SJCRH30 (cell line): Measurements from ENCODE around the gene UBLCP1. TPM values are rescaled to one million over a fixed set of nuclear protein-coding genes. Genes with fewer than 3 reads are reported as not detected.
"Not testable (repeated sequence)": the region's sequence is repeated elsewhere in the genome, so short reads cannot be mapped to it uniquely, and the experiment has no call there.

ENCODE experiments used
- DNase-seq, 2 experiments: peaks; one replicate each; pipeline ENCODE4 v3.0.0-alpha.2; 2015 to 2020
- H3K27ac ChIP-seq: fragments of 250-450 bp; sonication (Bioruptor Pico); 2 replicates; pipeline ENCODE4 v1.5.1; 2020; ENCODE audit warnings: mild to moderate bottlenecking, moderate library complexity
- H3K27me3 ChIP-seq: fragments of 250-450 bp; sonication (Bioruptor Pico); 2 replicates; pipeline ENCODE4 v1.5.1; 2020; ENCODE audit warnings: mild to moderate bottlenecking, moderate library complexity
- H3K36me3 ChIP-seq: fragments of 250-450 bp; sonication (Bioruptor Pico); 2 replicates; pipeline ENCODE4 v1.5.1; 2020; ENCODE audit warnings: mild to moderate bottlenecking, moderate library complexity
- H3K4me1 ChIP-seq: fragments of 250-450 bp; sonication (Bioruptor Pico); 2 replicates; pipeline ENCODE4 v1.5.1; 2020; ENCODE audit warnings: mild to moderate bottlenecking, moderate library complexity
- H3K4me3 ChIP-seq: fragments of 250-450 bp; sonication (Bioruptor Pico); 2 replicates; pipeline ENCODE4 v1.5.1; 2020; ENCODE audit warnings: mild to moderate bottlenecking, moderate library complexity
- H3K9me3 ChIP-seq: fragments of 250-450 bp; sonication (Bioruptor Pico); replicated peaks from 2 replicates; pipeline ENCODE4 v1.5.1; 2020; ENCODE audit warnings: mild to moderate bottlenecking, moderate library complexity
- total RNA-seq: library from RNA; depleted of rRNA; stranded (reverse); fragments of >200 nt; shearing (Covaris generic); gene quantifications from 2 replicates; pipeline ENCODE4 v1.2.3, GENCODE V29; 2014

Gene UBLCP1
- total RNA-seq, 1 experiment from 2014 or later = 28.7 TPM

DNA sequence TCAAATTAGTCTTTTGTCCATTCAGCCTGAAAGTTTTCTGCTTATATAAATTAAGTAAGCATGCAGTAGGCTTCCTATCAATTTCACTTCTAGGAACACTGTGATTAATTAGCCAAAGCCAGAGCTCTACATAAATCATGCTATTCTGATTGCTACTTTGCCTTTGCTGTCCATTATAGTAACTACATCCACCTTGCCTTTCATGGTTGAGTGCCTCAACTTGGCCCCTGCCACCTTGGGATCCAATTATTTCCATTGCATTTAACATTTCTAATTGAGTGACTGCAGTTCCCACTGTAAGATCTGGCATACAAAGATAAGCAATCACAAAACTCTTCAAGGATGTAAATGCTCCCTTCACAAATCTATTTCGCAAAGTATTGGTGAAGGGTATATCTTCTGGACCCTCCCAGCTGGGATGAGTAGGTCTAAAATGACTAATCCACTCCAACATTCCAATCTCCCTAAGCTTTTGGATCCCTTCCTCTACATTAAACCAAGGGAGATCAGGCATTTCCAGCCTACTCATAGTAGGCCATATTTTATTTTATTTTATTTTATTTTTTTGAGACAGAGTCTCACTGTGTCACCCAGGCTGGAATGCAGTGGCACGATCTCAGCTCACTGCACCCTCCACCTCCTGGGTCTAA lies 27.1 kb upstream of the UBLCP1 start:
- not testable (repeated sequence) for DNase-seq, H3K27me3 ChIP-seq, H3K9me3 ChIP-seq, H3K27ac ChIP-seq, H3K4me3 ChIP-seq, H3K36me3 ChIP-seq
- H3K4me1 ChIP-seq = peaks cover 15% of the 10 kb centered on the region

DNA sequence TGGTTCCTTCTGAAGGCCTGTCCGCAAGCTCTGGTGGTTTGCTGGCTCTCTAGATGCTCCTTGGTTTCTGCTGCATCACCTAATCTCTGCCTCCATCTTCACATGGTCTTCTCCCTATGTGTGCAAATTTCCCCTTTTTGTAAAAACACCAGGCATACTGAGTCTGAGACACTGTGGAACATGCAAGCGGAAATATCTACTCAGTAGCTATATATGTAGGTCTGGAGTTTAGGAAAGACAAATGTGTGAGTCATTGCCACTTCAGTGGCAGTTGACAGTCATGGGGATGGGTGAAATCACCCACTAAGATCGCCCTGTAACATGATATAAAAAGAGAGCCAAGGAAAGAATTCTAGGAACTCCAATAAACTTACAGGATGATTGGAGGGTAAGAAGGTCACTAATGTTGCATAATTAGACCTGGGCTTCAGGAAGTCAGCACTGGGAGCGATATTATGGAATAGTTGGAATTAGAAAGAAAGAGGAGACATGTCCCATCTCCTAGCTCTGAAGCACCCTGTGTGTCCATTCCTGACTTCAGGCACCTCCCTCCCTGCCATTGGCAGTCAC lies 22.7 kb upstream of the UBLCP1 start:
- Histone ChIP-seq H3K4me3 (0 out of 2 replicates have a peak overlapping the region, but pooled peaks have one; percentile 2), H3K27ac (peak overlapping the region; percentile 15; the same call in 1 of the 2 replicates), H3K27me3 (no peaks in the 10 kb centered on the region), H3K36me3 (no peaks in the 10 kb centered on the region), H3K9me3 (no peaks in the 10 kb centered on the region), H3K4me1 (peaks cover 12% of the 10 kb centered on the region)
- peak; percentile 49 to 53 for DNase-seq

DNA sequence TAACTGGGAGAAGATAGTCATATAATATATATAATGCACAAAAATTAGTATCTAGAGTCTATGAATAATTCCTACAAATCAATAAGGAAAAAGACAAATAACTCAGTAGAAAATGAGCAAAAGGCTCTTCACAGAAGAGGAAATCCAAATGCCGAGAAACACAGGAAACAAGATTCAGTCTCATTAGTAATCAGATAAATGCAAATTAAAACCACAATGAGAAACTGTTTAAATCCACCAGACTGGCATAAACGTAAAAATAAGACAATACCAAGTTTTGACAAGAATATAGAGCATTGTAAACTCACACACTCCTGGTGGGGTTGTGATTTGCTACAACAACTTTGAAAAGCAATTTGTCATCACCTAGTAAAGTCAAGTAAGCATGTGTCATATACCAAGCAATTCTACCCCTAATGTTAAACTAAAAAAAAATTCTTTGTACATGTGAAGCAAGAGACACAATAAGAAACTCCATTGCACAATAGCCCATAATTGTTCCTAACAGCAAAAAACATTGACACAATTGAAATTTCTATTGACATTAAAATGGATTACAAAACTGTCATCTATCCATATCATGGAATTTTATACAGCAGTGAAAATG lies 21.0 kb upstream of the UBLCP1 start:
- Histone ChIP-seq H3K9me3 (no peaks in the 10 kb centered on the region), H3K4me1 (peaks cover 12% of the 10 kb centered on the region), H3K36me3 (no peaks in the 10 kb centered on the region), H3K4me3 (no peak overlapping the region), H3K27ac (no peak overlapping the region), H3K27me3 (no peaks in the 10 kb centered on the region)
- DNase-seq = no peak

DNA sequence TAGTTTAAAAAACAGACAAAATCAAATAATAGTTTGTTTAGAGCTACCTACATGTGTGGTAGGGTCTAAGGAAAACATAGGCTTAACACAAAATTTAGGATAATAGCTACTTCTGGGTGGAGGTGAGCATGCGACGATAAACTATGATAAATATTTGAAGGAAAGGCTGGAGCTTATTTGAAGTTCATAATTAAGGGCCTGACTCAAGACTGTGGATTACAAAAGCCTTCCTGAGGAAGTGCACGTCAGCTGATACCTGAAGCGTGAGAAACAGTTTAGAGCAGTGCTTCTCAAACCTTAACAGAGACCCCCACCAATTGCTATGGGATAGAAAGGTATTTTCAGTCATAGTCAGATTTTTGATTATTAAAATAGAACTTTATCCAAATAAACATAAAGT lies 20.4 kb upstream of the UBLCP1 start:
- H3K36me3 ChIP-seq = no peaks in the 10 kb centered on the region
- H3K4me3 ChIP-seq = no peak overlapping the region
- no peak overlapping the region for H3K27ac ChIP-seq
- no peaks in the 10 kb centered on the region for H3K27me3 ChIP-seq
- H3K9me3 ChIP-seq = no peaks in the 10 kb centered on the region
- DNase-seq = no peak
- peaks cover 12% of the 10 kb centered on the region for H3K4me1 ChIP-seq

- Histone ChIP-seq H3K27ac (no peak overlapping the region), H3K36me3 (no peaks in the 10 kb centered on the region), H3K4me3 (no peak overlapping the region), H3K27me3 (no peaks in the 10 kb centered on the region), H3K9me3 (no peaks in the 10 kb centered on the region), H3K4me1 (peaks cover 12% of the 10 kb centered on the region)
- DNase-seq = no peak
These were observed 19.7 kb upstream of the UBLCP1 start for GRCh38 chr5:159243385-159243784.

DNA sequence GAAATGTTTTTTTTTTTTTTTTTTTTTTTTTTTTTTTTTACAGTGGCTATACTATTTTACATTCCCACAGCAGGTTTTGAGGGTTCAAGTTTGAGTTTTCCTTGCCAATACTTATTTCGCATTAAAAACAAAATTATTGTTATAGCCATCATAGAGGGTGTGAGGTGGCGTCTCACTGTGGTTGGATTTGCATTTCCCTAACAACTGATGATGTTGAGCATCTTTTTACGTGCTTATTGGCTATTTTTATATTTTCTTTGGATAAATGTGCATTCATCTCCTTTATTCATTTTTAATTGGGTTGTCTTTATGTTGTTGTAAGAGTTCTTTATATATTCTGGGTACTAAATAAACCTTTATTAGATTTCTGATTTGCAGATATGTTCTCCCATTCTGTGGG lies 18.9 kb upstream of the UBLCP1 start:
- peaks cover 12% of the 10 kb centered on the region for H3K4me1 ChIP-seq
- H3K27me3 ChIP-seq = no peaks in the 10 kb centered on the region
- H3K36me3 ChIP-seq = no peaks in the 10 kb centered on the region
- no peaks in the 10 kb centered on the region for H3K9me3 ChIP-seq
- no peak overlapping the region for H3K27ac ChIP-seq
- no peak overlapping the region for H3K4me3 ChIP-seq
- DNase-seq = no peak

DNA sequence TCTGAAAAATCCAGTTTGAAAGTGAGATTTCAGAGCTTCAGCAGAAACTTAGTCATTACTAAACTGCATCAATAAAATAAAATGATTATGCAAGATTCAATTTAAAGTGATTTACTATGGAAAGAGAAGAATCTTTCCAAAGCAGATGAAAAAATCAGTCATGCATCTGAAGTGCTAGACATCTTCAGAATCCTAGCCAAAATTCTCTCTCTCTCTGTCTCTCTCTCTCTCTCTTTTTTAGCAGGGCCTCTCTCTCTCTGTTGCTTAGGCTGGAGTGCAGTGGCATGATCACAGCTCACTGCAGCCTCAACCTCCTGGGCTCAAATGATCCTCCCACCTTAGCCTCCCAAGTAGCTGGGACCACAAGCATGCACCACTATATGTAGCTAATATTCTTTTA lies 18.2 kb upstream of the UBLCP1 start:
- DNase-seq = no peak
- Histone ChIP-seq H3K27ac (no peak overlapping the region), H3K4me3 (no peak overlapping the region), H3K4me1 (peaks cover 11% of the 10 kb centered on the region), H3K27me3 (no peaks in the 10 kb centered on the region), H3K9me3 (no peaks in the 10 kb centered on the region), H3K36me3 (no peaks in the 10 kb centered on the region)

DNA sequence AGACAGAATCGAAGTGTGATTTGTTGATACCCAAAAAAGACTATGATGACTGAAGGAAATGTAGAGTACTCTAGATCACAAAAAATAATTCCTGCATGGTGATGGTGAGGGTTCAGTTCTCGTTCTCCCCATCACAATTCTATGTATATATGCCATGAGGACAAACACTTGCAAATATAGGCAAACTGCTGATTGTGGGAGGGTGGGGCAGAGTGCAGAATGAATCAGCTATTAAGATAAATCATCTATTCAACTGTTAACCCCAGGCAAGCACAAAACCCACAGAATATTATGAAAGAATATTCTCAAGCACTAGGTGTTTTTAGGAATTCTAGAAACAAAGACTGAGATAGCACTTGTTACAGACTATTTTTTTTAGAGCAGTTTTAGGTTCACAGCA lies 13.9 kb upstream of the UBLCP1 start:
- Histone ChIP-seq H3K36me3 (no peaks in the 10 kb centered on the region), H3K4me3 (no peak overlapping the region), H3K27me3 (no peaks in the 10 kb centered on the region), H3K4me1 (no peaks in the 10 kb centered on the region), H3K27ac (no peak overlapping the region), H3K9me3 (no peaks in the 10 kb centered on the region)
- DNase-seq = no peak

GRCh38 chr5:159252195-159252594 lies 10.9 kb upstream of the UBLCP1 start:
- H3K4me1 ChIP-seq = no peaks in the 10 kb centered on the region
- H3K36me3 ChIP-seq = no peaks in the 10 kb centered on the region
- H3K27ac ChIP-seq = no peak overlapping the region
- no peak overlapping the region for H3K4me3 ChIP-seq
- H3K9me3 ChIP-seq = no peaks in the 10 kb centered on the region
- DNase-seq = no peak
- H3K27me3 ChIP-seq = no peaks in the 10 kb centered on the region

- Histone ChIP-seq H3K27me3 (no peaks in the 10 kb centered on the region), H3K4me3 (no peak overlapping the region), H3K4me1 (no peaks in the 10 kb centered on the region), H3K36me3 (no peaks in the 10 kb centered on the region), H3K27ac (no peak overlapping the region), H3K9me3 (no peaks in the 10 kb centered on the region)
- DNase-seq = no peak
These were observed 6.1 kb upstream of the UBLCP1 start for GRCh38 chr5:159257007-159257406.

DNA sequence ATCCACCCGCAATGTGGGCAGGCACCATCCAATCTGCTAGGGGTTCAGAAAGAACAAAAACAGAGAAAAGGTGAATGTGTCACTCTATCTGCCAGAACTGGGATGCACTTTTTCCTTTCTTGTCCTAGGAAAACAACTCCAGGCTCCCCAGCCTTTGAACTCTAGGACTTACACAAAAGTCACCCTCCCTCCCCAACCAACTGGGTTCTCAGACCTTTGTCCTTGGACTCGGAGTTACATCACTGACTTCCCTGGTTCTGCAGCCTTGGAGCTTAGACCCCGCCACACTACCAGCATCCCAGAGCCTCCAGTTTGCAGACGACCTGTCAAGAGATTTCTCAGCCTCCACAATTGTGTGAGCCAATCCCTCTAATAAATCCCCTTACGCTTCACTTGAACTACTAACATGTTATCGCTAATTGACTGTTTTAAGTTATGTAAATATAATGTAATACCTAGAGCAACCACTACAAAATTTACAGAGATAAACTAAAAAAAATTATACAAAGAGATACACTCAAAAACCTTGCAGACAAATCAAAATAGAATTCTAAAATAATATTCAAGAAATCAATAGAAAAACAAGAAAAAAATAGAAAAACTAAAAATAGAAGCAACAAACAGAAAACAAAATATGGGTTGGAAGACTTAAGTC lies 5.3 kb upstream of the UBLCP1 start:
- Histone ChIP-seq H3K36me3 (no peaks in the 10 kb centered on the region), H3K4me1 (no peaks in the 10 kb centered on the region), H3K4me3 (no peak overlapping the region), H3K9me3 (no peaks in the 10 kb centered on the region), H3K27ac (no peak overlapping the region), H3K27me3 (no peaks in the 10 kb centered on the region)
- no peak for DNase-seq

DNA sequence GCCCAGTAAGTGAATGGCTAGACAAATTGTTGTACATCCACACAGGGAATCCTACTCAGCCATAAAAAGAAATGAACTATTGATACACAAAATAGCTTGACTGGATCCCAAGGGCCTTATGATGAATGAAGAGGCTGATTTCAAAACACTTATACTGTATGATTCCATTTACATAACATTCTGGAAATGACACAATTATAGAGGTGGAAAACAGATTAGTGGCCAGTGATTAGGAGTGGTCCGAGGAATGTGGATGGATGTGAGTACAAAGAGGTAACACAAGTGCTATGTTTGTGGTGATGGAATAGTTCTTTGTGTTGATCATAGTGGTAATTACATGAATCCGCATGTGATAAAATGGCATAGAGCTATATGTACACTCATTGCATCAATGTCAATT lies 4.7 kb upstream of the UBLCP1 start:
- H3K4me1 ChIP-seq = no peaks in the 10 kb centered on the region
- no peak for DNase-seq
- no peak overlapping the region for H3K27ac ChIP-seq
- H3K27me3 ChIP-seq = no peaks in the 10 kb centered on the region
- no peak overlapping the region for H3K4me3 ChIP-seq
- H3K9me3 ChIP-seq = no peaks in the 10 kb centered on the region
- no peaks in the 10 kb centered on the region for H3K36me3 ChIP-seq

- H3K4me3 ChIP-seq, H3K27me3 ChIP-seq, H3K9me3 ChIP-seq, DNase-seq, H3K27ac ChIP-seq, H3K4me1 ChIP-seq, H3K36me3 ChIP-seq: not testable (repeated sequence)
These were observed 2.9 kb upstream of the UBLCP1 start for GRCh38 chr5:159260212-159260611.

- no peaks in the 10 kb centered on the region for H3K27me3 ChIP-seq
- H3K4me1 ChIP-seq = no peaks in the 10 kb centered on the region
- H3K36me3 ChIP-seq = no peaks in the 10 kb centered on the region
- H3K4me3 ChIP-seq = peak overlapping the region; percentile 95
- peak; percentile 11 to 49 for DNase-seq
- H3K9me3 ChIP-seq = no peaks in the 10 kb centered on the region
- peak overlapping the region; percentile 84 for H3K27ac ChIP-seq
These were observed 625 bp upstream of the UBLCP1 start for GRCh38 chr5:159262472-159262858.

DNA sequence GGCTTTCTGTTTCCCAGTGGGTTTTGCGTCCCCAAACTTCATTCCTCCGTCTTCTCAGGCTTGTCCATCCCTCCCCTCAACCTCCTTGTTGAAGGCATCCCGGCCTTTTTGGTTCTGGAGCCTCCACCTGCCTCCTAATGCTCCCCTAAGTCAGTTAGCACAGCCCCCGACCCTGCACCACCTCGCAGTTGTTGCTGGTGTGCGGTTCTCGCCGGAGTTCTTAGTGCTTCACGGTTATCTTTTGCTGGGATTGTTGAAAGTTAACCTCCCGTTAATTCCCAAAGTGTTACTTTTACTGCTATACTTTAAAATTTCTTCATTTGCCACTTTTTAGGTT lies 447 bp downstream of the UBLCP1 start:
- Histone ChIP-seq H3K27me3 (no peaks in the 10 kb centered on the region), H3K4me3 (peak overlapping the region; percentile 95), H3K9me3 (no peaks in the 10 kb centered on the region), H3K4me1 (no peaks in the 10 kb centered on the region), H3K27ac (peak overlapping the region; percentile 84), H3K36me3 (no peaks in the 10 kb centered on the region)
- no peak for DNase-seq
